K562 (cell line): ENCODE results near the gene ELF5. TPM values are rescaled to one million over a fixed set of nuclear protein-coding genes. Genes with fewer than 3 reads are reported as not detected.

Experiments used
- ATAC-seq: fragments of 200-7000 bp; cut with Tn5 transposase; 3 replicates; pipeline ENCODE4 v1.9.1; 2020; ENCODE audit warnings: moderate library complexity
- BruUV-seq: library from RNA; stranded (reverse); fragments of 400-500 nt; replicated peaks from 2 replicates; lab custom pipeline; 2021; lab: Mats Ljungman, UMichigan
- CTCF ChIA-PET: fragments of 300-600 bp; formaldehyde crosslinking; extraction: SDS; loops from one replicate; lab custom pipeline; 2021; ENCODE audit warnings: low intra/inter-chr PET ratio; lab: Yijun Ruan, JAX
- POLR2A ChIA-PET: fragments of 300-600, 350-650 bp; sonication (Branson Sonifier 250); formaldehyde crosslinking; extraction: SDS; loops from one replicate; lab custom pipeline; 2021; ENCODE audit warnings: antibody characterized with exemption, inconsistent platforms; lab: Yijun Ruan, JAX
- DNase-seq, 4 experiments: peaks; one replicate each; pipeline versions ENCODE4 v3.0.0 to v3.0.0-alpha.2; 2011 to 2018; ENCODE audit warnings: low spot score in 3 of 4, mixed read lengths in 3 of 4; ENCODE audit errors: extremely low read depth in 1 of 4
- FAIRE-seq: peaks from 2 replicates; lab custom pipeline; 2011; peaks lifted over from hg19 to GRCh38; lab: Jason Lieb, UNC
- H2AFZ ChIP-seq: 2 replicates; pipeline ENCODE4 v1.6.0; 2011; ENCODE audit warnings: low read depth, low read length, control low read depth, inconsistent platforms
- H3K27ac ChIP-seq: fragments of 200-600 bp; 3 replicates; pipeline ENCODE4 v1.8.0; 2011; ENCODE audit warnings: low read depth, mild to moderate bottlenecking, control low read depth, inconsistent platforms, low read length, moderate library complexity, mixed read lengths; ENCODE audit errors: extremely low read depth
- H3K27me3 ChIP-seq, 2 experiments: fragments of 300-600 bp in 1 of 2; 2 replicates in 1 of 2; 3 replicates in 1 of 2; pipeline versions ENCODE4 v1.6.0 to v1.8.0; 2011; ENCODE audit warnings: inconsistent platforms in 2 of 2, low read length in 2 of 2, mild to moderate bottlenecking in 1 of 2, mixed read lengths in 1 of 2, moderate library complexity in 1 of 2; ENCODE audit not compliant: control insufficient read depth in 2 of 2, insufficient read depth in 2 of 2
- H3K36me3 ChIP-seq: fragments of 300-600 bp; 3 replicates; pipeline ENCODE4 v1.8.0; 2011; ENCODE audit warnings: mild to moderate bottlenecking, low read length, inconsistent platforms; ENCODE audit not compliant: control insufficient read depth, insufficient read depth
- H3K4me1 ChIP-seq, 2 experiments: fragments of 200-600 bp in 1 of 2; replicated peaks in 1 of 2; 2 replicates in 1 of 2; 3 replicates in 1 of 2; pipeline versions ENCODE4 v1.5.1 to v1.8.0; 2011; ENCODE audit warnings: inconsistent platforms in 2 of 2, low read length in 2 of 2, mild to moderate bottlenecking in 1 of 2, mixed read lengths in 1 of 2, moderate library complexity in 1 of 2; ENCODE audit not compliant: control insufficient read depth in 2 of 2, insufficient read depth in 2 of 2
- H3K4me2 ChIP-seq: 2 replicates; pipeline ENCODE4 v1.6.1; 2011; ENCODE audit warnings: low read length, control low read depth, inconsistent platforms, mixed read lengths; ENCODE audit not compliant: insufficient read depth
- H3K4me3 ChIP-seq: fragments of 200-600 bp; sonication (generic), shearing (Covaris generic); 2 replicates; pipeline ENCODE4 v1.5.1; 2016; ENCODE audit warnings: control low read depth, inconsistent platforms
- H3K79me2 ChIP-seq: fragments of 200-600 bp; 3 replicates; pipeline ENCODE4 v1.8.0; 2011; ENCODE audit warnings: low read length, inconsistent platforms; ENCODE audit not compliant: control insufficient read depth, insufficient read depth
- H3K9ac ChIP-seq, 2 experiments: 2 replicates each; pipeline versions ENCODE4 v1.6.0 to v1.6.1; 2011; ENCODE audit warnings: low read depth in 2 of 2, low read length in 2 of 2, control low read depth in 1 of 2, inconsistent platforms in 1 of 2, mild to moderate bottlenecking in 1 of 2, mixed read lengths in 1 of 2; ENCODE audit not compliant: insufficient read depth in 1 of 2
- H3K9me1 ChIP-seq: one replicate; pipeline ENCODE4 v1.6.0; 2011; ENCODE audit warnings: inconsistent platforms, mild to moderate bottlenecking, low read length, moderate library complexity; ENCODE audit not compliant: control insufficient read depth, insufficient read depth
- H3K9me3 ChIP-seq: replicated peaks from 2 replicates; pipeline ENCODE4 v1.5.1; 2011; ENCODE audit warnings: low read depth, low read length, inconsistent platforms; ENCODE audit not compliant: control insufficient read depth, insufficient read depth
- H4K20me1 ChIP-seq: replicated peaks from 2 replicates; pipeline ENCODE4 v1.6.1; 2011; ENCODE audit warnings: low read length, inconsistent platforms, mixed read lengths; ENCODE audit not compliant: control insufficient read depth, insufficient read depth
- ATF6 ChIP-seq: sonication (generic); formaldehyde crosslinking; IDR thresholded peaks from 2 replicates; pipeline ENCODE4 v1.4.0; 2020; ENCODE audit warnings: mild to moderate bottlenecking, missing genetic modification reagents
- CLOCK ChIP-seq: fragments of 250-450 bp; sonication (Bioruptor Pico); IDR thresholded peaks from 2 replicates; pipeline ENCODE4 v1.4.0; 2020; ENCODE audit warnings: mild to moderate bottlenecking, moderate library complexity, borderline replicate concordance
- EHMT2 ChIP-seq: fragments of 450-650 bp; IDR thresholded peaks from 2 replicates; pipeline ENCODE4 v1.6.1; 2018; ENCODE audit warnings: antibody characterized with exemption
- LCOR ChIP-seq: sonication (generic); formaldehyde crosslinking; IDR thresholded peaks from 2 replicates; pipeline ENCODE4 v1.8.0; 2022; ENCODE audit warnings: mild to moderate bottlenecking, missing genetic modification reagents
- NR4A1 ChIP-seq, 2 experiments: fragments of 250-450 bp in 1 of 2; fragments of 450-650 bp in 1 of 2; sonication (Bioruptor Pico) in 1 of 2; IDR thresholded peaks; 2 replicates each; pipeline versions ENCODE4 v1.4.0 to v1.6.1; 2016 to 2020; ENCODE audit warnings: mild to moderate bottlenecking in 2 of 2, missing compliant biosample characterization in 1 of 2, missing genetic modification characterization in 1 of 2, moderate library complexity in 1 of 2
- PURB ChIP-seq: sonication (generic); formaldehyde crosslinking; IDR thresholded peaks from 2 replicates; pipeline ENCODE4 v1.9.0; 2021; ENCODE audit warnings: low read depth, mild to moderate bottlenecking, missing genetic modification reagents
- RBM25 ChIP-seq: fragments of 200-400 bp; formaldehyde crosslinking; IDR thresholded peaks from 2 replicates; pipeline ENCODE4 v1.6.1; 2018; ENCODE audit warnings: low read length, low read depth, moderate library complexity; ENCODE audit not compliant: severe bottlenecking
- SMAD4 ChIP-seq: fragments of 250-450 bp; sonication (Bioruptor Pico); conservative IDR thresholded peaks from 2 replicates; pipeline ENCODE4 v1.8.0; 2021; ENCODE audit warnings: inconsistent platforms, mild to moderate bottlenecking, moderate library complexity
- SRF ChIP-seq, 2 experiments: fragments of 250-450, 450-650 bp in 1 of 2; sonication (Bioruptor Pico) in 1 of 2; sonication (generic) in 1 of 2; formaldehyde crosslinking; IDR thresholded peaks; 2 replicates each; pipeline versions ENCODE4 v1.5.0 to v1.5.1; 2020 to 2022; ENCODE audit warnings: mild to moderate bottlenecking in 1 of 2, missing genetic modification reagents in 1 of 2
- ZFP36 ChIP-seq: fragments of 150-350 bp; IDR thresholded peaks from 2 replicates; pipeline ENCODE4 v1.6.1; 2018; ENCODE audit warnings: low read length, low read depth; ENCODE audit not compliant: partially characterized antibody
- ZNF507 ChIP-seq: conservative IDR thresholded peaks from 2 replicates; pipeline ENCODE4 v1.6.1; 2017; ENCODE audit warnings: missing genetic modification characterization, missing compliant biosample characterization
- WGBS: fragments of 100-300 bp; shearing (Covaris generic); methylation state at CpG from one replicate; pipeline ENCODE4 v1.1.6; 2016; ENCODE audit warnings: low coverage, mixed read lengths; ENCODE audit not compliant: insufficient coverage; ENCODE audit errors: missing lambda C conversion rate; 5-methylcytosine and 5-hydroxymethylcytosine counted together
- in situ Hi-C: fragments of 300-500 bp; cut with MboI; formaldehyde crosslinking; loops from 4 replicates; pipeline ENCODE4 v1.15.0; 2018; ENCODE audit warnings: inconsistent platforms, mixed read lengths
- intact Hi-C: fragments of 100-400 bp; cut with micrococcal nuclease; formaldehyde crosslinking; loops from 2 replicates; pipeline ENCODE4 v1.14.2; 2022
- polyA plus RNA-seq, 8 experiments: library from polyadenylated mRNA; depleted of rRNA in 4 of 8; stranded (reverse) in 5 of 8; unstranded in 3 of 8; fragments of >200 nt; fragmentation: Nextera tagmentation in 2 of 8; fragmentation: Illumina TruSeq in 1 of 8; extraction: Ambion mirVana in 2 of 8; extraction: Trizol in 1 of 8; gene quantifications; 2 replicates each; pipeline versions ENCODE4 v1.2.1 to v1.2.3, GENCODE V29; 2011 to 2014; ENCODE audit warnings: inconsistent platforms in 1 of 8, missing spikeins in 1 of 8
- total RNA-seq, 7 experiments: library from RNA; depleted of rRNA in 6 of 7; stranded (reverse); fragments of >200 nt in 6 of 7; fragmentation: Illumina TruSeq in 2 of 7; extraction: Trizol in 2 of 7; gene quantifications; 2 replicates each; pipeline versions ENCODE4 v1.2.1 to v1.2.3, GENCODE V29; 2011 to 2021; ENCODE audit warnings: low replicate concordance in 1 of 7

The ELF5 gene
- total and polyA plus RNA-seq, 9 of the 15 experiments (the other 6 are each of a cell fraction or from before 2014, with no cell fraction given): not detected

- DNase-seq (no peak), FAIRE-seq (no peak), ATAC-seq (no peak)
- Histone ChIP-seq H3K4me3 (no peak overlapping the region), H3K36me3 (no peaks in the 10 kb centered on the region), H3K9me1 (no peaks in the 10 kb centered on the region), H3K9me3 (no peaks in the 10 kb centered on the region), H3K79me2 (no peaks in the 10 kb centered on the region), H3K27me3 (peaks cover 26 to 34% of the 10 kb centered on the region in 2 experiments; a peak in 4 of 5 replicates), H3K4me1 (no peaks in the 10 kb centered on the region), H2AFZ (no peak overlapping the region), H3K9ac (no peak overlapping the region), H3K27ac (no peak overlapping the region), H4K20me1 (no peaks in the 10 kb centered on the region), H3K4me2 (no peak overlapping the region)
- POLR2A ChIA-PET: no interaction called here
- TF ChIP-seq RBM25 (peak; percentile 47), PURB (CRISPR knock-in tag) (no peak), NR4A1 (CRISPR knock-in tag; IDR thresholded peaks at IDR 0.05) (no peak), NR4A1 (tag; IDR thresholded peaks at IDR 0.05) (no peak), SRF (CRISPR knock-in tag; IDR thresholded peaks at IDR 0.05) (no peak), ZFP36 (peak; percentile 92)
- no TSS peak for BruUV-seq
- intact Hi-C loops: no loop called here
- in situ Hi-C loops: no loop called here
- CTCF ChIA-PET: no interaction called here
Observed at GRCh38 chr11:34542089-34542488, 28.5 kb upstream of the ELF5 start.

- no TSS peak for BruUV-seq
- CTCF ChIA-PET: no interaction called here
- POLR2A ChIA-PET: interaction anchor here (0.6 kb wide), 1 partner anchor 27 kb away, joined by 3 read pairs; no protein-coding TSS in a partner anchor
- Histone ChIP-seq H3K4me1 (no peaks in the 10 kb centered on the region), H4K20me1 (no peaks in the 10 kb centered on the region), H3K27me3 (peaks cover 24 to 27% of the 10 kb centered on the region in 2 experiments; a peak in 4 of 5 replicates), H3K4me2 (no peak overlapping the region), H3K4me3 (no peak overlapping the region), H3K36me3 (no peaks in the 10 kb centered on the region), H3K9ac (no peak overlapping the region), H3K27ac (no peak overlapping the region), H3K79me2 (no peaks in the 10 kb centered on the region), H3K9me3 (no peaks in the 10 kb centered on the region), H2AFZ (no peak overlapping the region), H3K9me1 (no peaks in the 10 kb centered on the region)
- intact Hi-C loops (no loop called here), in situ Hi-C loops (no loop called here)
- no peak for FAIRE-seq
- WGBS: 1% methylated on average over 6 of the region's 6 CpGs
- ATAC-seq: no peak
- no peak for DNase-seq
- TF ChIP-seq SMAD4 (CRISPR knock-in tag) (no peak), LCOR (CRISPR knock-in tag) (no peak), CLOCK (CRISPR knock-in tag) (no peak), EHMT2 (no peak), ZNF507 (tag) (no peak), ATF6 (CRISPR knock-in tag) (no peak)
Observed at GRCh38 chr11:34540870-34541269, 27.3 kb upstream of the ELF5 start.
